Ascending aorta (tissue), 2 donors: ENCODE data around the gene GIT2. TPM values are rescaled to one million over a fixed set of nuclear protein-coding genes. Genes with fewer than 3 reads are reported as not detected.

Experiments
- DNase-seq, 2 donors: peaks; one replicate each; pipeline ENCODE4 v3.0.0-alpha.2; 2019; ENCODE audit warnings: low spot score in 2 of 2
- H3K27ac ChIP-seq, 2 donors: fragments of 200-600 bp; sonication (generic); one replicate each; pipeline ENCODE4 v1.5.1; 2016 to 2017; ENCODE audit warnings: mild to moderate bottlenecking in 1 of 2
- H3K27me3 ChIP-seq: fragments of 200-600 bp; sonication (generic); one replicate; pipeline ENCODE4 v1.5.1; 2017
- H3K36me3 ChIP-seq, 2 donors: fragments of 200-600 bp; sonication (generic); one replicate each; pipeline ENCODE4 v1.5.1; 2016
- H3K4me1 ChIP-seq, 2 donors: fragments of 200-600 bp; sonication (generic); one replicate each; pipeline ENCODE4 v1.5.1; 2016 to 2017; ENCODE audit warnings: mild to moderate bottlenecking in 1 of 2
- H3K4me3 ChIP-seq, 2 donors: fragments of 200-600 bp; sonication (generic); one replicate each; pipeline ENCODE4 v1.5.1; 2016 to 2017; ENCODE audit warnings: mild to moderate bottlenecking in 1 of 2
- H3K9me3 ChIP-seq, 2 donors: fragments of 200-600 bp; sonication (generic); one replicate each; pipeline ENCODE4 v1.5.1; 2016
- intact Hi-C: fragments of 100-400 bp; cut with DNase I; formaldehyde crosslinking; loops from one replicate; pipeline ENCODE4 v1.15.1; 2023
- total RNA-seq: library from RNA; depleted of rRNA; stranded (reverse); fragments of >200 nt; gene quantifications from one replicate; pipeline ENCODE4 v1.1.0, GENCODE V29; 2016
- TF ChIP-seq, protein P1 (sequence below), 3 experiments: fragments of 200-600 bp in 2 of 3; fragments of 450-650 bp in 1 of 3; sonication (generic) in 2 of 3; IDR thresholded peaks; one replicate each; pipeline ENCODE4 v1.5.1; 2016 to 2019; ENCODE audit warnings: antibody characterized with exemption in 3 of 3, mild to moderate bottlenecking in 1 of 3, moderate library complexity in 1 of 3

GIT2 gene
- total RNA-seq, 1 donor from 2014 or later = 44.9 TPM

- Histone ChIP-seq H3K27ac (no peak overlapping the region), H3K9me3 (no peaks in the 10 kb centered on the region), H3K27me3 (no peaks in the 10 kb centered on the region), H3K4me3 (no peak overlapping the region), H3K4me1 (peaks cover 6 to 10% of the 10 kb centered on the region in 2 donors), H3K36me3 (peaks cover 24 to 65% of the 10 kb centered on the region in 2 donors)
- intact Hi-C loops = no loop called here
- no peak for DNase-seq
- TF ChIP-seq, protein P1, sequence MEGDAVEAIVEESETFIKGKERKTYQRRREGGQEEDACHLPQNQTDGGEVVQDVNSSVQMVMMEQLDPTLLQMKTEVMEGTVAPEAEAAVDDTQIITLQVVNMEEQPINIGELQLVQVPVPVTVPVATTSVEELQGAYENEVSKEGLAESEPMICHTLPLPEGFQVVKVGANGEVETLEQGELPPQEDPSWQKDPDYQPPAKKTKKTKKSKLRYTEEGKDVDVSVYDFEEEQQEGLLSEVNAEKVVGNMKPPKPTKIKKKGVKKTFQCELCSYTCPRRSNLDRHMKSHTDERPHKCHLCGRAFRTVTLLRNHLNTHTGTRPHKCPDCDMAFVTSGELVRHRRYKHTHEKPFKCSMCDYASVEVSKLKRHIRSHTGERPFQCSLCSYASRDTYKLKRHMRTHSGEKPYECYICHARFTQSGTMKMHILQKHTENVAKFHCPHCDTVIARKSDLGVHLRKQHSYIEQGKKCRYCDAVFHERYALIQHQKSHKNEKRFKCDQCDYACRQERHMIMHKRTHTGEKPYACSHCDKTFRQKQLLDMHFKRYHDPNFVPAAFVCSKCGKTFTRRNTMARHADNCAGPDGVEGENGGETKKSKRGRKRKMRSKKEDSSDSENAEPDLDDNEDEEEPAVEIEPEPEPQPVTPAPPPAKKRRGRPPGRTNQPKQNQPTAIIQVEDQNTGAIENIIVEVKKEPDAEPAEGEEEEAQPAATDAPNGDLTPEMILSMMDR (IDR thresholded peaks at IDR 0.05) = no peak
These were observed 39.5 kb upstream of the GIT2 start for GRCh38 chr12:110035534-110036104.

GRCh38 chr12:110033888-110034287, 37.7 kb upstream of the GIT2 start:
- H3K4me3 ChIP-seq = no peak overlapping the region
- peaks cover 0 to 3% of the 10 kb centered on the region in 2 donors for H3K4me1 ChIP-seq
- intact Hi-C loops = no loop called here
- peaks cover 38 to 82% of the 10 kb centered on the region in 2 donors for H3K36me3 ChIP-seq
- TF ChIP-seq, protein P1 (IDR thresholded peaks at IDR 0.05) = no peak
- H3K27ac ChIP-seq = no peak overlapping the region
- no peaks in the 10 kb centered on the region for H3K27me3 ChIP-seq
- no peaks in the 10 kb centered on the region for H3K9me3 ChIP-seq
- DNase-seq = no peak

DNA sequence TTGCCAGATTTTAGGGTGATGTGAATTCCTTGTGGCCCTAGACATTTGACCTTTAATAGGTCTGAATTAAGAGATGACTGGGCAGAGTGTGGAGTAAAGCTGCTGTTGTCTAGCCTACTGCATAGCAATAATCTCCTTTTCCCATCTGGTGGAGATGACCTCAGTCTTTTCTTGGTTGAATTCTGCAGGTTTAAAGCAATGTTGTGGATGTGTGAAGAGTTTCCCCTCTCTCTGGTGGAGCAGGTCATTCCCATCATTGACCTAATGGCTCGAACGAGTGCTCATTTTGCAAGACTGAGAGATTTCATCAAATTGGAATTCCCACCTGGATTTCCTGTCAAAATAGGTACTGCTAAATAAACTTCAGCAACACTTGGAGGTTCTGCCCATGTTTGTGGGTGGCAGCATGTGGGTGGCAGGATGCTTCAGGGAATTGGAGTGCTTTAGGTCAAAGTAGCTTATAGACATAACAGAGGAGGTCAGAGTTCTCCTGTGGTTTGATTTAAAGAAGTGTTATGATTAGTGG, 33.2 kb upstream of the GIT2 start:
- H3K9me3 ChIP-seq = no peaks in the 10 kb centered on the region
- H3K4me3 ChIP-seq = no peak overlapping the region
- H3K36me3 ChIP-seq = peaks cover 42 to 65% of the 10 kb centered on the region in 2 donors
- TF ChIP-seq, protein P1 (IDR thresholded peaks at IDR 0.05) = no peak
- peak in 1 of 2 donors; percentile 27 for DNase-seq
- peaks cover 0 to 8% of the 10 kb centered on the region in 2 donors for H3K4me1 ChIP-seq
- no peaks in the 10 kb centered on the region for H3K27me3 ChIP-seq
- intact Hi-C loops = no loop called here
- H3K27ac ChIP-seq = no peak overlapping the region

DNA sequence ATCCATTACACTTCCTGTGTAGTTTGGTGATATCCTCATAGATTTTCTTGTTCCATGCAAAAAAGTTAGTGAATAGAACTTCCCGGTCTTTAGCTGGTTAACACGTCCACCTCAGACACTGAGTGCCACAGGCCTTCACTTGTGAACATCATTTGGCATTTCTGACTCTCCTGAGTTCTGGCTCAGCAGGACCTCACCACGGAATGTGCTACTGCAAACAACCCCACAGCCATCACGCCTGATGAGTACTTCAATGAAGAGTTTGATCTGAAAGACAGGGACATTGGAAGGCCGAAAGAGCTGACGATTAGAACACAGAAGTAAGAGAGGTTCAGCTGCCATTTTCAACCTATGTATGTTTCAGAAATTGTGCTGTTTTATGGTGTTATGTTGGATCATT, 32.2 kb upstream of the GIT2 start:
- intact Hi-C loops = no loop called here
- Histone ChIP-seq H3K4me3 (no peak overlapping the region), H3K27me3 (no peaks in the 10 kb centered on the region), H3K4me1 (peaks cover 0 to 18% of the 10 kb centered on the region in 2 donors), H3K27ac (no peak overlapping the region), H3K36me3 (peaks cover 35 to 58% of the 10 kb centered on the region in 2 donors), H3K9me3 (no peaks in the 10 kb centered on the region)
- TF ChIP-seq, protein P1 (IDR thresholded peaks at IDR 0.05) = no peak
- DNase-seq = no peak

DNA sequence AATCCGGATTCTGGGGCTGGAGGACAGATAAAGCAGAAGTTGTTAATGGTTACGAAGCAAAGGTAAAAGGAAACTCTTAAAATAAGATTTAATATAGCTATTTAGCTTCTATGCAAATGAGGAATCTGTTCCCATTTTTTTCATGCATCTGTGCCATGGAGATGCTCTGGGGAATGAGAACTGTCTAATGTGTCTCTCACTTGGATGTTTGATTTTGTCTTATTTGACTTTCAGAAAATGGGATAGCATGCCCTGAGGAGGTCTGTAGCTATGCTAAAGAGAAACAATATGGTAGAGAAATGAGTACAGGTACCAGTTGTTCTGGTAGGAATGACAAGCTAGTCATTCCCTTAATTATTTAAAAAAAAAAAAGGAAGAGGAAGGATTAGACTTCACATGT, 27.9 kb upstream of the GIT2 start:
- H3K27ac ChIP-seq = peak overlapping the region; percentile 37 to 72
- peak in 1 of 2 donors; percentile 5 for DNase-seq
- H3K4me1 ChIP-seq = peaks cover 0 to 22% of the 10 kb centered on the region in 2 donors
- H3K36me3 ChIP-seq = peaks cover 43 to 48% of the 10 kb centered on the region in 2 donors
- TF ChIP-seq, protein P1 (IDR thresholded peaks at IDR 0.05) = no peak
- intact Hi-C loops = loop anchor here (1.0 kb wide), 1 partner anchor 25 kb away; the partner anchor contains the start of gene ANKRD13A
- no peaks in the 10 kb centered on the region for H3K27me3 ChIP-seq
- no peak overlapping the region for H3K4me3 ChIP-seq
- no peaks in the 10 kb centered on the region for H3K9me3 ChIP-seq
